Stimulated activated CD8-positive, alpha-beta memory T cell treated with anti-CD3 and anti-CD28 coated beads, Interleukin-4, amount 100 ng/mL, for 4 hours (primary cell): ENCODE results near the gene STAB1.

Source experiments
- DNase-seq, 2 donors: peaks; one replicate each; pipeline ENCODE4 v3.0.0-alpha.2; 2020; ENCODE audit warnings: low read depth in 2 of 2, low spot score in 1 of 2

Gene STAB1

GRCh38 chr3:52484680-52485461, 10.3 kb upstream of the STAB1 start:
- DNase-seq = no peak

GRCh38 chr3:52487050-52487787, 7.9 kb upstream of the STAB1 start:
- no peak for DNase-seq

- DNase-seq = no peak
Measured at GRCh38 chr3:52487788-52488691, 7.1 kb upstream of the STAB1 start.

GRCh38 chr3:52488746-52489145, 6.4 kb upstream of the STAB1 start:
- DNase-seq = no peak

GRCh38 chr3:52489453-52489852, 5.7 kb upstream of the STAB1 start:
- DNase-seq = no peak

- DNase-seq = no peak
Measured at GRCh38 chr3:52490035-52490938, 4.9 kb upstream of the STAB1 start.

- no peak for DNase-seq
Measured at GRCh38 chr3:52490939-52491526, 4.1 kb upstream of the STAB1 start.

- no peak for DNase-seq
Measured at GRCh38 chr3:52492059-52492458, 3.1 kb upstream of the STAB1 start.

- no peak for DNase-seq
Measured at GRCh38 chr3:52493232-52494017, 1.7 kb upstream of the STAB1 start.

GRCh38 chr3:52494445-52494844, 693 bp upstream of the STAB1 start:
- DNase-seq = no peak

- DNase-seq = no peak
Measured at GRCh38 chr3:52495777-52496602, 852 bp downstream of the STAB1 start.

GRCh38 chr3:52498137-52499054, 3.3 kb downstream of the STAB1 start:
- no peak for DNase-seq

- no peak for DNase-seq
Measured at GRCh38 chr3:52501046-52501445, 5.9 kb downstream of the STAB1 start.

- DNase-seq = no peak
Measured at GRCh38 chr3:52502001-52502400, 6.9 kb downstream of the STAB1 start.

GRCh38 chr3:52502808-52503350, 7.7 kb downstream of the STAB1 start:
- DNase-seq = no peak

GRCh38 chr3:52503788-52504424, 8.8 kb downstream of the STAB1 start:
- no peak for DNase-seq

- no peak for DNase-seq
Measured at GRCh38 chr3:52504977-52505376, 9.8 kb downstream of the STAB1 start.
